Smooth muscle cell (in vitro differentiated cells): ENCODE data around the gene YKT6. TPM values are rescaled to one million over a fixed set of nuclear protein-coding genes. Genes with fewer than 3 reads are reported as not detected.

Experiments used
- DNase-seq: peaks from one replicate; lab custom pipeline; 2025; ENCODE audit not compliant: unreplicated experiment; lab: John Stamatoyannopoulos, UW
- H2AFZ ChIP-seq: fragments of 200-600 bp; sonication (generic); 2 replicates; pipeline ENCODE4 v1.6.0; 2016; ENCODE audit warnings: antibody characterized with exemption, low read depth, mild to moderate bottlenecking
- H3F3A ChIP-seq: fragments of 200-600 bp; sonication (generic); 2 replicates; pipeline ENCODE4 v1.6.0; 2017; ENCODE audit warnings: antibody characterized with exemption, low read depth
- H3K27ac ChIP-seq: fragments of 200-600 bp; sonication (generic); 2 replicates; pipeline ENCODE4 v1.5.1; 2016; ENCODE audit warnings: low read depth, mild to moderate bottlenecking
- H3K27me3 ChIP-seq: fragments of 200-600 bp; sonication (generic); 2 replicates; pipeline ENCODE4 v1.6.1; 2016; ENCODE audit warnings: low read depth, mild to moderate bottlenecking
- H3K36me3 ChIP-seq: fragments of 200-600 bp; sonication (generic); 2 replicates; pipeline ENCODE4 v1.5.1; 2016; ENCODE audit warnings: low read depth
- H3K4me1 ChIP-seq: fragments of 200-600 bp; sonication (generic); 2 replicates; pipeline ENCODE4 v1.5.1; 2016; ENCODE audit warnings: low read depth
- H3K4me2 ChIP-seq: fragments of 200-600 bp; sonication (generic); 2 replicates; pipeline ENCODE4 v1.6.0; 2016; ENCODE audit warnings: mild to moderate bottlenecking
- H3K4me3 ChIP-seq: fragments of 200-600 bp; sonication (generic); 2 replicates; pipeline ENCODE4 v1.5.1; 2016; ENCODE audit warnings: mild to moderate bottlenecking
- H3K79me2 ChIP-seq: fragments of 200-600 bp; sonication (generic); 2 replicates; pipeline ENCODE4 v1.6.0; 2016; ENCODE audit warnings: low read depth, mild to moderate bottlenecking
- H3K9ac ChIP-seq: fragments of 200-600 bp; sonication (generic); 2 replicates; pipeline ENCODE4 v1.6.0; 2016; ENCODE audit warnings: low read depth
- H3K9me3 ChIP-seq: fragments of 200-600 bp; sonication (generic); replicated peaks from 2 replicates; pipeline ENCODE4 v1.5.1; 2016; ENCODE audit warnings: low read depth
- H4K20me1 ChIP-seq: fragments of 200-600 bp; sonication (generic); 2 replicates; pipeline ENCODE4 v1.6.0; 2016; ENCODE audit warnings: low read depth
- WGBS: methylation state at CpG from one replicate; pipeline ENCODE4 v1.1.7; 2016; ENCODE audit warnings: low lambda C conversion rate; 5-methylcytosine and 5-hydroxymethylcytosine counted together
- polyA plus RNA-seq: library from polyadenylated mRNA; unstranded; fragments of >200 nt; fragmentation: Nextera tagmentation; extraction: Ambion mirVana; gene quantifications from 2 replicates; pipeline ENCODE4 v1.2.1, GENCODE V29; 2016
- total RNA-seq: library from RNA; depleted of rRNA; stranded (reverse); fragments of >200 nt; gene quantifications from 2 replicates; pipeline ENCODE4 v1.2.3, GENCODE V29; 2014
- TF ChIP-seq, protein P1 (sequence below): fragments of 200-600 bp; sonication (generic); IDR thresholded peaks from 2 replicates; pipeline ENCODE4 v1.5.1; 2017; ENCODE audit warnings: borderline replicate concordance, mild to moderate bottlenecking, antibody characterized with exemption; ENCODE audit not compliant: insufficient read depth, poor library complexity, severe bottlenecking

Gene YKT6
- total and polyA plus RNA-seq, 2 experiments from 2014 or later, result 64.2 to 86.5 TPM

DNA sequence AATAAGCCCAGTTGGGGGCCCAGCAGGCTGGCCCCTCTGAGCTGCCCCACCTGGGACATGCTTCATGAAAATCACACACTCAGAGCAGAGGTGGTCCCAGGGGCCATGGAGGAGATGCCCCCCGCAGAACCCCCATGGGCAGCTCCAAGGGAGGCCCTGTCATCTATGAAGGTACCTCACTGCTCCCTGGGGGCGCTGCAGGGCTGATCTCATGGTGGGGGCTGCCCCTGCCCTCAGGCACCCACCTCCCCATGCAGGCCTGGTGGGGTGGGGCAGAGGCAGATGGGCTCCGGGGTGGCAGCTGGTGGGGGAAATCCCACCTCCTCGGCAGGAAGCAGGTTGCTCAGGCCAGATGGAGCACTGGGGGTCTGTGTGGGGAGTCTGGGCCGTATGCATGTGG lies 60.5 kb downstream of the YKT6 start:
- Histone ChIP-seq H3K4me2 (no peak overlapping the region), H3K36me3 (no peaks in the 10 kb centered on the region), H2AFZ (no peak overlapping the region), H3K79me2 (no peaks in the 10 kb centered on the region), H3K27me3 (no peaks in the 10 kb centered on the region), H3K9me3 (no peaks in the 10 kb centered on the region), H3K4me1 (peaks cover 6% of the 10 kb centered on the region), H3K4me3 (no peak overlapping the region), H3K9ac (no peak overlapping the region), H3K27ac (no peak overlapping the region), H3F3A (no peaks in the 10 kb centered on the region), H4K20me1 (no peaks in the 10 kb centered on the region)
- 93% methylated on average over 5 of the region's 5 CpGs for WGBS
- DNase-seq, result no peak
- TF ChIP-seq, protein P1, sequence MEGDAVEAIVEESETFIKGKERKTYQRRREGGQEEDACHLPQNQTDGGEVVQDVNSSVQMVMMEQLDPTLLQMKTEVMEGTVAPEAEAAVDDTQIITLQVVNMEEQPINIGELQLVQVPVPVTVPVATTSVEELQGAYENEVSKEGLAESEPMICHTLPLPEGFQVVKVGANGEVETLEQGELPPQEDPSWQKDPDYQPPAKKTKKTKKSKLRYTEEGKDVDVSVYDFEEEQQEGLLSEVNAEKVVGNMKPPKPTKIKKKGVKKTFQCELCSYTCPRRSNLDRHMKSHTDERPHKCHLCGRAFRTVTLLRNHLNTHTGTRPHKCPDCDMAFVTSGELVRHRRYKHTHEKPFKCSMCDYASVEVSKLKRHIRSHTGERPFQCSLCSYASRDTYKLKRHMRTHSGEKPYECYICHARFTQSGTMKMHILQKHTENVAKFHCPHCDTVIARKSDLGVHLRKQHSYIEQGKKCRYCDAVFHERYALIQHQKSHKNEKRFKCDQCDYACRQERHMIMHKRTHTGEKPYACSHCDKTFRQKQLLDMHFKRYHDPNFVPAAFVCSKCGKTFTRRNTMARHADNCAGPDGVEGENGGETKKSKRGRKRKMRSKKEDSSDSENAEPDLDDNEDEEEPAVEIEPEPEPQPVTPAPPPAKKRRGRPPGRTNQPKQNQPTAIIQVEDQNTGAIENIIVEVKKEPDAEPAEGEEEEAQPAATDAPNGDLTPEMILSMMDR, result no peak

DNA sequence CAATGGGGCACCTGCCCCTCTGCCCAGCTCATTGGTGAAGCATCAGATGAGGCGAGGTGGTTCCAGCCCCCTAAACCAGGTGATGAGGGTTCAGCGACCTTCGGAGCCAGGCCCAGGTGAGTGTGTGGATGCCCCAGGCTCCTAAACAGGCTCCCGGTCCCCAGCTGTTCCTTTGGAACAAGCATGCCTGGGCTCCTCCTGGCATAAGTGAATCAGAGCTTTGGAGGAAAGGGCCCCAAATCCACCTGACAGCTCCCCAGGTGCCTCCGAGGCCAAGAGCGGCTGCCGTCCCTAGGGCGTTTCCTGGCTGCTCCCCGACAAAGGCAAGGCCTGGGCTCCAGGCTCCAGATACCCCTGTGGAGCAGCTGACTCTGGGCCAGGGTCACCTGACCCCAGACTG lies 61.3 kb downstream of the YKT6 start:
- H3K9me3 ChIP-seq, result no peaks in the 10 kb centered on the region
- H3K9ac ChIP-seq, result no peak overlapping the region
- DNase-seq, result no peak
- H4K20me1 ChIP-seq, result no peaks in the 10 kb centered on the region
- 95% methylated on average over 9 of the region's 9 CpGs for WGBS
- H2AFZ ChIP-seq, result no peak overlapping the region
- H3K36me3 ChIP-seq, result no peaks in the 10 kb centered on the region
- no peaks in the 10 kb centered on the region for H3F3A ChIP-seq
- H3K27me3 ChIP-seq, result peaks cover 5% of the 10 kb centered on the region
- H3K27ac ChIP-seq, result no peak overlapping the region
- TF ChIP-seq, protein P1, result no peak
- no peak overlapping the region for H3K4me3 ChIP-seq
- no peak overlapping the region for H3K4me2 ChIP-seq
- H3K4me1 ChIP-seq, result peaks cover 6% of the 10 kb centered on the region
- H3K79me2 ChIP-seq, result no peaks in the 10 kb centered on the region

DNA sequence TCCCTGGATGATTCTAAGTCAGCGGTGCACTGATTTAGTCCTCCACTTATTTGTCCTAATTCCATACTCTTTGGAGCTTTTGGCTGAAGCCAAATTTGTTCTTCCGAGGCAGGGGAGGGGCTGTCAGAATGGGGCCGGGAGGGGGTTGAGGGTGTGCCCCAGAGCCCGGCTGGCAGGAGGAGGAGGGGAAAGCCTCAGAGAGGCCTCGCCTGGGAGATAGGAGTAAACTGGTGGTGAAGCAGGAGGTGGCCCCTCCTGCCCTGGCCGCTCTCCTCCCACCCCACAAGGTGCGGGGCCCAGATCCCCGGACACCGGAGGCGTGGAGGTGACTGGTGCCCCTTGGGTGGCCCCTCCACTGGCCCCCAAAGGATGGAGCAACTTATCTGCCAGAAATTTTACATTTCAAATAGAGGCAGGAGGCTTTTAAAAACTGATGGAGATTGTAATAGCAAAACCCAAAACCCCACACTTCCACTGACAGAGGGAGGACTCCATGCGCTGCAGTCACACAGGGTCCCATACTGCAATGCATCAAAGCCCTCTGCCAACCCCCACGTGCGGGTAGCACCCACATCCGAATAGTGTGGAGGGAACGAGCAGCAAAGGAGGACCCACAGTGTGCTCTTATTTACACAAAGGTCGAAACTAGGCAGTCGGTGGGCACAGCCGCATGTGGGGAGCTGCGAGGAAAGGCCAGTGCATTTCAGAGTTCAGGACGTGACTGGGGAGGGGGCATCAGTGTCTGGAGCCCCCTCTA lies 62.7 kb downstream of the YKT6 start:
- Histone ChIP-seq H3F3A (no peaks in the 10 kb centered on the region), H3K27me3 (peaks cover 7% of the 10 kb centered on the region), H3K4me3 (no peak overlapping the region), H2AFZ (no peak overlapping the region), H3K27ac (no peak overlapping the region), H3K9ac (no peak overlapping the region), H3K4me1 (peaks cover under 1% of the 10 kb centered on the region), H3K36me3 (no peaks in the 10 kb centered on the region), H3K9me3 (no peaks in the 10 kb centered on the region), H4K20me1 (no peaks in the 10 kb centered on the region), H3K79me2 (no peaks in the 10 kb centered on the region), H3K4me2 (no peak overlapping the region)
- DNase-seq, result no peak
- TF ChIP-seq, protein P1, result no peak
- 86% methylated on average over 17 of the region's 20 CpGs for WGBS

Other genes with a start within 250 kb of the YKT6 start
- gene SPDYE1, start 203.1 kb upstream of the YKT6 start, total RNA-seq, result not detected in 2 replicates
- gene SPDYE1, start 203.1 kb upstream of the YKT6 start, polyA plus RNA-seq, result 0.15 and 0.74 TPM in 2 replicates
- 47.8 and 55.1 TPM in 2 replicates for gene DBNL, start 156.3 kb upstream of the YKT6 start, total RNA-seq
- gene DBNL, start 156.3 kb upstream of the YKT6 start, polyA plus RNA-seq, result 94.5 and 98.4 TPM in 2 replicates
- gene PGAM2, start 135.4 kb upstream of the YKT6 start, total RNA-seq, result 0.54 TPM in 1 of 2 replicates, not detected in the other
- not detected in 2 replicates for gene PGAM2, start 135.4 kb upstream of the YKT6 start, polyA plus RNA-seq
- 4.9 and 5.2 TPM in 2 replicates for gene POLM, start 118.4 kb upstream of the YKT6 start, total RNA-seq
- gene POLM, start 118.4 kb upstream of the YKT6 start, polyA plus RNA-seq, result 9.9 and 10.2 TPM in 2 replicates
- gene AEBP1, start 96.6 kb upstream of the YKT6 start, total RNA-seq, result 36.6 and 39.7 TPM in 2 replicates
- gene AEBP1, start 96.6 kb upstream of the YKT6 start, polyA plus RNA-seq, result 141 and 163 TPM in 2 replicates
- 45.5 and 49.1 TPM in 2 replicates for gene POLD2, start 77.4 kb upstream of the YKT6 start, total RNA-seq
- 133 and 151 TPM in 2 replicates for gene POLD2, start 77.4 kb upstream of the YKT6 start, polyA plus RNA-seq
- 39.0 and 95.1 TPM in 2 replicates for gene MYL7, start 59.6 kb upstream of the YKT6 start, total RNA-seq
- gene MYL7, start 59.6 kb upstream of the YKT6 start, polyA plus RNA-seq, result 35.8 and 77.7 TPM in 2 replicates
- 1.6 and 2.7 TPM in 2 replicates for gene GCK, start 11.5 kb upstream of the YKT6 start, total RNA-seq
- gene GCK, start 11.5 kb upstream of the YKT6 start, polyA plus RNA-seq, result 5.5 and 7.3 TPM in 2 replicates
- gene CAMK2B, start 124.6 kb downstream of the YKT6 start, total RNA-seq, result not detected in 2 replicates
- not detected in 2 replicates for gene CAMK2B, start 124.6 kb downstream of the YKT6 start, polyA plus RNA-seq